ENCODE measurements around the gene GLIPR1L1. TPM values are rescaled to one million over a fixed set of nuclear protein-coding genes. Genes with fewer than 3 reads are reported as not detected.

GLIPR1L1 gene
- total RNA-seq, 4 donors from 2014 or later, result not detected

DNA sequence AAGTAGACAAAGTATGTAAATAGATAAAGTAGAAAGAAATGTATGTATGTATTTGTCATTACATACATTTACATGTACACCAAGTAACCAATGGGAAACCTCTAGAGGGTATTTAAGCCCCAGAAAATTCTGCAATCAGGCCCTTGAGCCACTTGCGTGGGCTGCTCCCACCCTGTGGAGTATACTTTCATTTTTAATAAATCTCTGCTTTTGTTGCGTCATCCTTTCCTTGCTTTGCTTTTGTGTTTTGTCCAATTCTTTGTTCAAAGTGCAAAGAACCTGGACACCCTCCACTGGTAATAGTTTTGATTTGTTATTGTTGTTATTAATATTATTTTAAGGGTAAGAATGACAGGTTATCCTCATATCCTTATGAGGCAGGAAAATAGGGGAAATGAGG, 26.2 kb upstream of the GLIPR1L1 start:
- no peak for ATAC-seq
- peaks cover 0 to 45% of the 10 kb centered on the region in 2 donors for H3K36me3 ChIP-seq
- TF ChIP-seq, protein P1, sequence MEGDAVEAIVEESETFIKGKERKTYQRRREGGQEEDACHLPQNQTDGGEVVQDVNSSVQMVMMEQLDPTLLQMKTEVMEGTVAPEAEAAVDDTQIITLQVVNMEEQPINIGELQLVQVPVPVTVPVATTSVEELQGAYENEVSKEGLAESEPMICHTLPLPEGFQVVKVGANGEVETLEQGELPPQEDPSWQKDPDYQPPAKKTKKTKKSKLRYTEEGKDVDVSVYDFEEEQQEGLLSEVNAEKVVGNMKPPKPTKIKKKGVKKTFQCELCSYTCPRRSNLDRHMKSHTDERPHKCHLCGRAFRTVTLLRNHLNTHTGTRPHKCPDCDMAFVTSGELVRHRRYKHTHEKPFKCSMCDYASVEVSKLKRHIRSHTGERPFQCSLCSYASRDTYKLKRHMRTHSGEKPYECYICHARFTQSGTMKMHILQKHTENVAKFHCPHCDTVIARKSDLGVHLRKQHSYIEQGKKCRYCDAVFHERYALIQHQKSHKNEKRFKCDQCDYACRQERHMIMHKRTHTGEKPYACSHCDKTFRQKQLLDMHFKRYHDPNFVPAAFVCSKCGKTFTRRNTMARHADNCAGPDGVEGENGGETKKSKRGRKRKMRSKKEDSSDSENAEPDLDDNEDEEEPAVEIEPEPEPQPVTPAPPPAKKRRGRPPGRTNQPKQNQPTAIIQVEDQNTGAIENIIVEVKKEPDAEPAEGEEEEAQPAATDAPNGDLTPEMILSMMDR (IDR thresholded peaks at IDR 0.05), result no peak
- no peak for TF ChIP-seq POLR2AphosphoS5 (IDR thresholded peaks at IDR 0.05)
- no peaks in the 10 kb centered on the region for H3K27me3 ChIP-seq
- no peaks in the 10 kb centered on the region for H3K4me1 ChIP-seq
- no peaks in the 10 kb centered on the region for H3K9me3 ChIP-seq
- no peak overlapping the region for H3K4me3 ChIP-seq
- no peak overlapping the region for H3K27ac ChIP-seq
- 96% methylated on average over 2 of the region's 2 CpGs; no CpG with 5 or more reads in 1 of the 2 donors for WGBS, 2 donors (ENCODE audit: low coverage in 1 of 2)

DNA sequence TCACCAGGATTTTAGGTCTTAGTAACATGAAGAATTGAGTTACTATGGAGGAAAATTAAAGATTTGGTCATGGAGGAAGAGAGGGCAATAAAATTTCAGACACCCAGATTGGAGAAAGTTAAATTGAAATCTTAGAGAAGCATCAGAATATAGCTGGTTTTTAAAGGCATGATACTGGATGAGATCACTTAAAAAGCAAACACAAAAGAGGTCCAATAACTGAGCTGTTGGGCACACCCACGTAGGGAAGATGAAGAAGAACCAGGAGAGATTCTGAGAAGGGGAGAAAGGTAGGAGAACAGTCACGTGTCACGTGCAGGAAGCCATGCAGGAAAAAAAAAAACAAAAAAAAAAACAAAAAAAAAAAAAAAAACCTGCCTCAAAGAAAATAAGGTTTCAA, 23.1 kb upstream of the GLIPR1L1 start:
- Histone ChIP-seq H3K4me3 (no peak overlapping the region), H3K36me3 (peaks cover 0 to 16% of the 10 kb centered on the region in 2 donors), H3K4me1 (no peaks in the 10 kb centered on the region), H3K27me3 (no peaks in the 10 kb centered on the region), H3K9me3 (no peaks in the 10 kb centered on the region), H3K27ac (no peak overlapping the region)
- no peak for ATAC-seq
- 66 to 81% methylated on average over 3 of the region's 3 CpGs for WGBS, 2 donors (ENCODE audit: low coverage in 1 of 2)
- TF ChIP-seq POLR2A (IDR thresholded peaks at IDR 0.05) (no peak), EP300 (IDR thresholded peaks at IDR 0.05) (no peak), POLR2AphosphoS5 (IDR thresholded peaks at IDR 0.05) (no peak)
- TF ChIP-seq, protein P1 (IDR thresholded peaks at IDR 0.05), result no peak

DNA sequence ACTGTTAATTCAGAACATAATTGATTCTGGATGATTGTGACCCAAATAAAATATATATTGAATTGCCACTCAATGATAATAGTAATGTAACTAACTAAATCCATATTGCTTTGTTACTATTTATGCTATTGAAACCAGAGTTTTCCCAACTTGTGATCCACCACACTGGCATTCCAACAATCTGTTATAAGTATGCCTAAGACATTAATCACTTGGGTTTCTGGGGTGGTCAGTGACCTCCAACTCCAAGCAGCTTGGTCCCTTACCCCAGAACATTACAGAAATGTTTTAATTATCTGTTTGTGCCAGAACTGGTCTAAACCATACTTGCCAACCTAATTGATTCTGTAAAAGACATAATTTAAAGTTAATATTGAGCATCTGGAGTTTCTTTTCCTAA, 19.0 kb upstream of the GLIPR1L1 start:
- no peaks in the 10 kb centered on the region for H3K9me3 ChIP-seq
- H3K36me3 ChIP-seq, result peaks cover 0 to 11% of the 10 kb centered on the region in 2 donors
- no peaks in the 10 kb centered on the region for H3K27me3 ChIP-seq
- no peak for TF ChIP-seq POLR2A (IDR thresholded peaks at IDR 0.05)
- no peak for TF ChIP-seq POLR2AphosphoS5 (IDR thresholded peaks at IDR 0.05)
- TF ChIP-seq, protein P1 (IDR thresholded peaks at IDR 0.05), result no peak
- no peaks in the 10 kb centered on the region for H3K4me1 ChIP-seq
- no peak overlapping the region for H3K4me3 ChIP-seq
- no peak overlapping the region for H3K27ac ChIP-seq
- ATAC-seq, result no peak

DNA sequence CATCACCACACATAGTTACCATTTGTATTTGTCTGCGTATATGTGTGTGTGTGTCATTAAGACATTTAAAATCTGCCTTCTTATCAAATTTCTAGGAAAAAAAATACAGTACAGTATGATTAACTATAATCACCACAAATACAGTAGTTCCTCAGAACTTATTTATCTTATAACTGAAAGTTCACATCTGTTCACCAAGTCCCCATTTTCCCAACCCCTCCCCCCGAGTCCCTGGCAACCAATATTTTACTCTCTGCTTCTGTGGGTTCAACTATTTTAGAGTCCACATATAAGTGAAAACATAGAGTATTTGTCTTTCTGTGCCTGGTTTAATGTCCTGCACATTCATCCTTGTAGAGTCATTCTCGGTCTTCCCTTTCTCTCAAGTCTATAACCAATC, 16.7 kb upstream of the GLIPR1L1 start:
- TF ChIP-seq POLR2AphosphoS5 (IDR thresholded peaks at IDR 0.05) (no peak), EP300 (IDR thresholded peaks at IDR 0.05) (no peak), POLR2A (IDR thresholded peaks at IDR 0.05) (no peak)
- TF ChIP-seq, protein P1 (IDR thresholded peaks at IDR 0.05), result no peak
- H3K4me3 ChIP-seq, result no peak overlapping the region
- no peak for ATAC-seq
- no peaks in the 10 kb centered on the region for H3K36me3 ChIP-seq
- WGBS, 2 donors (ENCODE audit: low coverage in 1 of 2), result 65 to 92% methylated on average over 3 of the region's 3 CpGs
- H3K27me3 ChIP-seq, result no peaks in the 10 kb centered on the region
- H3K9me3 ChIP-seq, result no peaks in the 10 kb centered on the region
- H3K4me1 ChIP-seq, result no peaks in the 10 kb centered on the region
- no peak overlapping the region for H3K27ac ChIP-seq

DNA sequence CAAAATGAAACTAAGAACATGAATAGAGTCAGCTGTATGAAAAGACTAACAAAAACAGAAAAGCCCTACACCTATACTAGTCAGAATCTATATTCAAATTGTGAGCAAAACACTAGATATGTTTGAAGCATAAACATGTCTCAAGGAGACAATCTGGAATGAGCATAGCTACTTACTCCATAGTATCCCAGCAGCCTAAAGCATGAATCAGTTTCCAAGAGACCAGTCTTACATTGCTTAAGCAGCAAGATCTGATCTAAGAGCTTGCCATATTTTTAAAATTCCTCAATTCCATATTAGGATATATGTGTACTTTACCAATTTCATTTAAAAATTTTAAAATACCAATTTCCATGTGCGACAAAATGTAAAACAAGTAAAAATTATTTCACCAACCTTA, 12.0 kb upstream of the GLIPR1L1 start:
- H3K4me3 ChIP-seq, result no peak overlapping the region
- no peak for ATAC-seq
- no peaks in the 10 kb centered on the region for H3K27me3 ChIP-seq
- no peak for TF ChIP-seq EP300 (IDR thresholded peaks at IDR 0.05)
- no peak for TF ChIP-seq POLR2AphosphoS5 (IDR thresholded peaks at IDR 0.05)
- TF ChIP-seq, protein P1 (IDR thresholded peaks at IDR 0.05), result no peak
- no peak for TF ChIP-seq POLR2A (IDR thresholded peaks at IDR 0.05)
- 0% methylated on average over 1 of the region's 1 CpG for WGBS, 2 donors (ENCODE audit: low coverage in 1 of 2)
- H3K4me1 ChIP-seq, result no peaks in the 10 kb centered on the region
- H3K9me3 ChIP-seq, result no peaks in the 10 kb centered on the region
- H3K27ac ChIP-seq, result no peak overlapping the region
- no peaks in the 10 kb centered on the region for H3K36me3 ChIP-seq

All from gastroesophageal sphincter (tissue), 4 donors.